Measurements from ENCODE around the gene ACTG1. TPM values are rescaled to one million over a fixed set of nuclear protein-coding genes. Genes with fewer than 3 reads are reported as not detected.

Gene ACTG1
- total RNA-seq, 1 experiment from 2014 or later: 3,455 TPM

GRCh38 chr17:81558115-81558468 is 45.5 kb upstream of the ACTG1 start (continued):
- TF ChIP-seq, protein P1, sequence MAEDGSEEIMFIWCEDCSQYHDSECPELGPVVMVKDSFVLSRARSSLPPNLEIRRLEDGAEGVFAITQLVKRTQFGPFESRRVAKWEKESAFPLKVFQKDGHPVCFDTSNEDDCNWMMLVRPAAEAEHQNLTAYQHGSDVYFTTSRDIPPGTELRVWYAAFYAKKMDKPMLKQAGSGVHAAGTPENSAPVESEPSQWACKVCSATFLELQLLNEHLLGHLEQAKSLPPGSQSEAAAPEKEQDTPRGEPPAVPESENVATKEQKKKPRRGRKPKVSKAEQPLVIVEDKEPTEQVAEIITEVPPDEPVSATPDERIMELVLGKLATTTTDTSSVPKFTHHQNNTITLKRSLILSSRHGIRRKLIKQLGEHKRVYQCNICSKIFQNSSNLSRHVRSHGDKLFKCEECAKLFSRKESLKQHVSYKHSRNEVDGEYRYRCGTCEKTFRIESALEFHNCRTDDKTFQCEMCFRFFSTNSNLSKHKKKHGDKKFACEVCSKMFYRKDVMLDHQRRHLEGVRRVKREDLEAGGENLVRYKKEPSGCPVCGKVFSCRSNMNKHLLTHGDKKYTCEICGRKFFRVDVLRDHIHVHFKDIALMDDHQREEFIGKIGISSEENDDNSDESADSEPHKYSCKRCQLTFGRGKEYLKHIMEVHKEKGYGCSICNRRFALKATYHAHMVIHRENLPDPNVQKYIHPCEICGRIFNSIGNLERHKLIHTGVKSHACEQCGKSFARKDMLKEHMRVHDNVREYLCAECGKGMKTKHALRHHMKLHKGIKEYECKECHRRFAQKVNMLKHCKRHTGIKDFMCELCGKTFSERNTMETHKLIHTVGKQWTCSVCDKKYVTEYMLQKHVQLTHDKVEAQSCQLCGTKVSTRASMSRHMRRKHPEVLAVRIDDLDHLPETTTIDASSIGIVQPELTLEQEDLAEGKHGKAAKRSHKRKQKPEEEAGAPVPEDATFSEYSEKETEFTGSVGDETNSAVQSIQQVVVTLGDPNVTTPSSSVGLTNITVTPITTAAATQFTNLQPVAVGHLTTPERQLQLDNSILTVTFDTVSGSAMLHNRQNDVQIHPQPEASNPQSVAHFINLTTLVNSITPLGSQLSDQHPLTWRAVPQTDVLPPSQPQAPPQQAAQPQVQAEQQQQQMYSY (CRISPR knock-in tag; IDR thresholded peaks at IDR 0.05): no peak
- TF ChIP-seq ESRRA (CRISPR knock-in tag; IDR thresholded peaks at IDR 0.05; ENCODE audit: borderline replicate concordance): no peak
- no peak for TF ChIP-seq MXD4 (CRISPR knock-in tag; IDR thresholded peaks at IDR 0.05; ENCODE audit: borderline replicate concordance)
- no peak for TF ChIP-seq ZNF423 (CRISPR knock-in tag; IDR thresholded peaks at IDR 0.05)
- no peak for TF ChIP-seq JAZF1 (CRISPR knock-in tag; IDR thresholded peaks at IDR 0.05)
- TF ChIP-seq MYBL2 (CRISPR knock-in tag; IDR thresholded peaks at IDR 0.05): no peak
- no peak for TF ChIP-seq ZNF396 (CRISPR knock-in tag; IDR thresholded peaks at IDR 0.05; ENCODE audit: borderline replicate concordance)
- TF ChIP-seq AFF4 (CRISPR knock-in tag; IDR thresholded peaks at IDR 0.05; ENCODE audit: borderline replicate concordance): no peak
- no peak for TF ChIP-seq ZNF317 (CRISPR knock-in tag; IDR thresholded peaks at IDR 0.05; ENCODE audit: borderline replicate concordance, low read depth)
- TF ChIP-seq FOXK1 (CRISPR knock-in tag; IDR thresholded peaks at IDR 0.05): no peak
- TF ChIP-seq TP53 (CRISPR knock-in tag; IDR thresholded peaks at IDR 0.05): no peak
- TF ChIP-seq SP1 (CRISPR knock-in tag; conservative IDR thresholded peaks at IDR 0.05): no peak

GRCh38 chr17:81557276-81558114 is 44.9 kb upstream of the ACTG1 start:
- Mint-ChIP-seq H3K36me3 (peaks cover 16% of the 10 kb centered on the region), H3K4me1 (peaks cover 13% of the 10 kb centered on the region), H3K27ac (peak overlapping the region; percentile 28; the same call in 1 of the 2 replicates), H3K9me3 (no peaks in the 10 kb centered on the region), H3K4me3 (no peak overlapping the region), H3K27me3 (ENCODE audit: low read depth) (no peaks in the 10 kb centered on the region)
- ChIA-PET POLR2A (no interaction called here), CTCF (no interaction called here)
- DNase-seq (ENCODE audit: low spot score): no peak
- ATAC-seq: no peak
- TF ChIP-seq, protein P2, sequence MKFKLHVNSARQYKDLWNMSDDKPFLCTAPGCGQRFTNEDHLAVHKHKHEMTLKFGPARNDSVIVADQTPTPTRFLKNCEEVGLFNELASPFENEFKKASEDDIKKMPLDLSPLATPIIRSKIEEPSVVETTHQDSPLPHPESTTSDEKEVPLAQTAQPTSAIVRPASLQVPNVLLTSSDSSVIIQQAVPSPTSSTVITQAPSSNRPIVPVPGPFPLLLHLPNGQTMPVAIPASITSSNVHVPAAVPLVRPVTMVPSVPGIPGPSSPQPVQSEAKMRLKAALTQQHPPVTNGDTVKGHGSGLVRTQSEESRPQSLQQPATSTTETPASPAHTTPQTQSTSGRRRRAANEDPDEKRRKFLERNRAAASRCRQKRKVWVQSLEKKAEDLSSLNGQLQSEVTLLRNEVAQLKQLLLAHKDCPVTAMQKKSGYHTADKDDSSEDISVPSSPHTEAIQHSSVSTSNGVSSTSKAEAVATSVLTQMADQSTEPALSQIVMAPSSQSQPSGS (CRISPR knock-in tag; IDR thresholded peaks at IDR 0.05; ENCODE audit: borderline replicate concordance, low read depth): no peak
- TF ChIP-seq ESRRA (CRISPR knock-in tag; IDR thresholded peaks at IDR 0.05; ENCODE audit: borderline replicate concordance) (no peak), ZNF532 (CRISPR knock-in tag; IDR thresholded peaks at IDR 0.05; ENCODE audit: borderline replicate concordance) (no peak), ZNF121 (CRISPR knock-in tag; IDR thresholded peaks at IDR 0.05) (no peak), NR3C1 (CRISPR knock-in tag; conservative IDR thresholded peaks at IDR 0.05; ENCODE audit: low read depth) (no peak), JAZF1 (CRISPR knock-in tag; IDR thresholded peaks at IDR 0.05) (no peak), ZNF416 (CRISPR knock-in tag; IDR thresholded peaks at IDR 0.05) (no peak), KAT7 (CRISPR knock-in tag; IDR thresholded peaks at IDR 0.05; ENCODE audit: borderline replicate concordance) (no peak), TCF7 (CRISPR knock-in tag; IDR thresholded peaks at IDR 0.05; ENCODE audit: low read depth) (no peak), ZNF219 (CRISPR knock-in tag; IDR thresholded peaks at IDR 0.05; ENCODE audit: borderline replicate concordance) (no peak)
- TF ChIP-seq, protein P3, sequence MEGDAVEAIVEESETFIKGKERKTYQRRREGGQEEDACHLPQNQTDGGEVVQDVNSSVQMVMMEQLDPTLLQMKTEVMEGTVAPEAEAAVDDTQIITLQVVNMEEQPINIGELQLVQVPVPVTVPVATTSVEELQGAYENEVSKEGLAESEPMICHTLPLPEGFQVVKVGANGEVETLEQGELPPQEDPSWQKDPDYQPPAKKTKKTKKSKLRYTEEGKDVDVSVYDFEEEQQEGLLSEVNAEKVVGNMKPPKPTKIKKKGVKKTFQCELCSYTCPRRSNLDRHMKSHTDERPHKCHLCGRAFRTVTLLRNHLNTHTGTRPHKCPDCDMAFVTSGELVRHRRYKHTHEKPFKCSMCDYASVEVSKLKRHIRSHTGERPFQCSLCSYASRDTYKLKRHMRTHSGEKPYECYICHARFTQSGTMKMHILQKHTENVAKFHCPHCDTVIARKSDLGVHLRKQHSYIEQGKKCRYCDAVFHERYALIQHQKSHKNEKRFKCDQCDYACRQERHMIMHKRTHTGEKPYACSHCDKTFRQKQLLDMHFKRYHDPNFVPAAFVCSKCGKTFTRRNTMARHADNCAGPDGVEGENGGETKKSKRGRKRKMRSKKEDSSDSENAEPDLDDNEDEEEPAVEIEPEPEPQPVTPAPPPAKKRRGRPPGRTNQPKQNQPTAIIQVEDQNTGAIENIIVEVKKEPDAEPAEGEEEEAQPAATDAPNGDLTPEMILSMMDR (IDR thresholded peaks at IDR 0.05): no peak

Data from WTC11 (cell line).